Measurements from ENCODE around the gene RPP38.
A peak's percentile ranks its signal among the peaks of the same experiment; 100 is the strongest.

The RPP38 gene

GRCh38 chr10:15112657-15113056 lies 15.5 kb downstream of the RPP38 start:
- no peak for DNase-seq (ENCODE audit: low read depth in 3 of 3)

GRCh38 chr10:15113766-15114165 lies 16.6 kb downstream of the RPP38 start:
- no peak for DNase-seq (ENCODE audit: low read depth in 3 of 3)

GRCh38 chr10:15116225-15116624 lies 19.1 kb downstream of the RPP38 start:
- no peak for DNase-seq (ENCODE audit: low read depth in 3 of 3)

- DNase-seq (ENCODE audit: low read depth in 3 of 3): no peak
Observed at GRCh38 chr10:15118615-15119014, 21.5 kb downstream of the RPP38 start.

GRCh38 chr10:15120523-15120922 lies 23.4 kb downstream of the RPP38 start:
- no peak for DNase-seq (ENCODE audit: low read depth in 3 of 3)

- no peak for DNase-seq (ENCODE audit: low read depth in 3 of 3)
Observed at GRCh38 chr10:15121707-15122106, 24.6 kb downstream of the RPP38 start.

GRCh38 chr10:15122477-15123030 lies 25.4 kb downstream of the RPP38 start:
- DNase-seq (ENCODE audit: low read depth in 3 of 3): no peak

GRCh38 chr10:15123749-15124184 lies 26.6 kb downstream of the RPP38 start:
- no peak for DNase-seq (ENCODE audit: low read depth in 3 of 3)

GRCh38 chr10:15124190-15124589 lies 27.0 kb downstream of the RPP38 start:
- DNase-seq (ENCODE audit: low read depth in 3 of 3): no peak

- no peak for DNase-seq (ENCODE audit: low read depth in 3 of 3)
Observed at GRCh38 chr10:15124908-15125307, 27.8 kb downstream of the RPP38 start.

GRCh38 chr10:15131330-15131729 lies 34.2 kb downstream of the RPP38 start:
- DNase-seq (ENCODE audit: low read depth in 3 of 3): no peak

GRCh38 chr10:15136129-15137035 lies 39.2 kb downstream of the RPP38 start:
- no peak for DNase-seq (ENCODE audit: low read depth in 3 of 3)

- no peak for DNase-seq (ENCODE audit: low read depth in 3 of 3)
Observed at GRCh38 chr10:15137036-15137359, 39.8 kb downstream of the RPP38 start.

GRCh38 chr10:15137636-15138035 lies 40.5 kb downstream of the RPP38 start:
- no peak for DNase-seq (ENCODE audit: low read depth in 3 of 3)

GRCh38 chr10:15140698-15141097 lies 43.5 kb downstream of the RPP38 start:
- DNase-seq (ENCODE audit: low read depth in 3 of 3): no peak

- peak in 2 of 3 donors; percentile 20 to 22 for DNase-seq (ENCODE audit: low read depth in 3 of 3)
Observed at GRCh38 chr10:15141136-15142054, 44.2 kb downstream of the RPP38 start.

GRCh38 chr10:15144788-15145187 lies 47.6 kb downstream of the RPP38 start:
- DNase-seq (ENCODE audit: low read depth in 3 of 3): no peak

GRCh38 chr10:15146366-15146765 lies 49.2 kb downstream of the RPP38 start:
- no peak for DNase-seq (ENCODE audit: low read depth in 3 of 3)

GRCh38 chr10:15147594-15148392 lies 50.6 kb downstream of the RPP38 start:
- DNase-seq (ENCODE audit: low read depth in 3 of 3): no peak

- DNase-seq (ENCODE audit: low read depth in 3 of 3): no peak
Observed at GRCh38 chr10:15149042-15149771, 52.1 kb downstream of the RPP38 start.

- no peak for DNase-seq (ENCODE audit: low read depth in 3 of 3)
Observed at GRCh38 chr10:15150563-15150962, 53.4 kb downstream of the RPP38 start.

Measured in stimulated activated CD4-positive, alpha-beta T cell treated with anti-CD3 and anti-CD28 coated beads, TNF-alpha, amount 100 ng/mL, for 48 hours (primary cell).